Measurements from ENCODE around the gene B4GALNT2.
"Not testable (repeated sequence)": the region's sequence is repeated elsewhere in the genome, so short reads cannot be mapped to it uniquely, and the experiment has no call there.

B4GALNT2 gene

DNA sequence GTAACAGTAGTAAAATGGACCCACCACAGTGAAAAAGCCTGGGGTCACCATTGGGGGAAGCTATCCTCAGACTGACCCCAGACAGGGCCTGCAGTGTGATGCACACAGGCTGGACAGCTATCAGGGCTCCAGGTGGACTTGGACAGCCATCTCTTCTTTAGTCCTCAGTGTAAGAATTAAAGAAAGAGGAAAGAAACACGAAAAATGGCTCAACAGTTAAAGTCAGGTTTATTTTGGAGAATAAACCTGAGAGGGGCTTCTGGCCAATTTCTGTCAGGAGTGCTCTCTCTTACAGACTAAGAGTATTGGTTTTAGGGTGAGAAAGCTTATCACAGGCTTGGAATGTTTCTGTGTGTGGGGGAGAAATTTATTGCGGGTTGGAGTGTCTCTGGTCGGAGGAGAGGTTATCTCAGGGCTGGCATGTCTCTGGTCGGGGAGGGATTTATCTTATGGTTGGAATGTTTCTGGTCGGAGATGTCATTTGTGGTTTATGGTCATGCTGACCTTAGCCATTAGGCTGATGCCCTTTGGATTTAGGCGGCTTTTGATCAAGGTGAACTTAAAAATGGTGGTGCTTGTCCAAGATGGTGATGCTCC, 10.8 kb upstream of the B4GALNT2 start:
- DNase-seq (ENCODE audit: low read depth), result no peak

DNA sequence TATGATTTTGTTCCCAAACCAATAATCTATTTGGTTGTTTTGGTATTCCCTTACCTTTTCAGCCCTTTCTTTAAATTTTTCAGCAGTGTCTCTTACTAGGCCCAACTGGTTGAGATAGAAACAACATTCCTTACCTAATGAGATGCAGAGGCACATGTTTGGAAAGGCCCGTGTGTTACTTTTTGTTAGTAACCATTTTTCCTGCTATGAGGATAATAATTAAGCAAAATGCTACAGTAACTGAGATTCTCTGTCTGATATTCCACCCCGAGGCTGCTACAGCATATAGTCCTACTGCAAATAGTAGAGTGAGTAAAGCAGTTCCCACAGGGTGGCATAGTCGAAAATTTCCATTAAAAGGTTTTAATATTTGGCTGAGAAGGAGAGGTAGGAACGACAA, 10.0 kb upstream of the B4GALNT2 start:
- no peak for DNase-seq (ENCODE audit: low read depth)

DNA sequence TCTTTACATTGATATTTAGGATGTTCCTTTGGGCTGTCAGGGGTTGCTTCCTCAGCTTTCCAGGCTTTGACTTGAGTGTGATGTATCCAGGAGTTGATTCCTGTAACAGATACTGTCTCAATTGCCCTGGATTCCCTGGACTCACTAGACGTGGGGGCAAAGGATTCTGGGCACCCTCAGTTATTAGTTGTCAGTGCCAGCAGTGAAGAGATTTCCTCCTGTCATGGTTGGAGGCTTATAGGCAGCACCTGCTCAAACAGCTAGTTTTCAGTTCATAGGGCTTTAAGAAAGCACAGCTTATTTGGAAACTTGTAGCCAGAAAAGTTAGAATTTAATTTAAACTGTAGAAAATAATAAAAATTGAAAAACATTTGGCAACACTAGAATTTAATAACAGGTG, 9.5 kb upstream of the B4GALNT2 start:
- DNase-seq (ENCODE audit: low read depth), result no peak

DNA sequence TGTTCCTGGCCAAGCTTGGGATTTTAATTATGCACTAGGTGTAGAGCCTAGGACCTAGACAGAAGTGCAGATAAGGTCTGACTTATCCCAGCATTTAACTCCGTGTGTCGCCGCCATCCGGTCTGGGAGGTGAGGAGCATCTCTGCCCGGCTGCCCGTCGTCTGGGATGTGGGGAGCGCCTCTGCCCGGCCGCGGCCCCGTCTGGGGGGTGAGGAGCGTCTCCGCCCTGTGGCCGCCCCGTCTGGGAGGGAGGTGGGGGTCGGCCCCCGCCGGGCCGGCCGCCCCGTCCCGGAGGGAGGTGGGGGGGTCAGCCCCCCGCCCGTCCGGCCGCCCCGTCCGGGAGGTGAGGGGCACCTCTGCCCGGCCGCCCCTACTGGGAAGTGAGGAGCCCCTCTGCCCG, 7.1 kb upstream of the B4GALNT2 start:
- DNase-seq (ENCODE audit: low read depth), result no peak

DNA sequence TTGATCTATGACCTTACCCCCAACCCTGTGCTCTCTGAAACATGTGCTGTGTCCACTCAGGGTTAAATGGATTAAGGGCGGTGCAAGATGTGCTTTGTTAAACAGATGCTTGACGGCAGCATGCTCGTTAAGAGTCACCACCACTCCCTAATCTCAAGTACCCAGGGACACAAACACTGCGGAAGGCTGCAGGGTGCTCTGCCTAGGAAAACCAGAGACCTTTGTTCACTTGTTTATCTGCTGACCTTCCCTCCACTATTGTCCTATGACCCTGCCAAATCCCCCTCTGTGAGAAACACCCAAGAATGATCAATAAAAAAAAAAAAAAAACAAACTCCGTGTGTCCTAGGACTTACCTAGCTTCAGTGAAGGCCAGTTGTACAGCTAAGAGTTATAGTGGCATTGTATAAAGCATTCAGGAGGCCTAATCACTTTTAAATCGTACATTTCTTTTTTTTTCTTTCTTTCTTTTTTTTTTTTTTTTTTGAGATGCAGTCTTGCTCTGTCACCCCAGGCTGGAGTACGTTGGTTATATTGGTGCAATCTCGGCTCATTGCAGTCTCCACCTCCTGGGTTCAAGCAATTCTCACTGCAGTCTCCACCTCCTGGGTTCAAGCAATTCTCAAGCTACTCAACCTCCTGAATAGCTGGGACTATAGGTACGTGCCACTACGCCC, 6.2 kb upstream of the B4GALNT2 start:
- not testable (repeated sequence) for DNase-seq (ENCODE audit: low read depth)

DNA sequence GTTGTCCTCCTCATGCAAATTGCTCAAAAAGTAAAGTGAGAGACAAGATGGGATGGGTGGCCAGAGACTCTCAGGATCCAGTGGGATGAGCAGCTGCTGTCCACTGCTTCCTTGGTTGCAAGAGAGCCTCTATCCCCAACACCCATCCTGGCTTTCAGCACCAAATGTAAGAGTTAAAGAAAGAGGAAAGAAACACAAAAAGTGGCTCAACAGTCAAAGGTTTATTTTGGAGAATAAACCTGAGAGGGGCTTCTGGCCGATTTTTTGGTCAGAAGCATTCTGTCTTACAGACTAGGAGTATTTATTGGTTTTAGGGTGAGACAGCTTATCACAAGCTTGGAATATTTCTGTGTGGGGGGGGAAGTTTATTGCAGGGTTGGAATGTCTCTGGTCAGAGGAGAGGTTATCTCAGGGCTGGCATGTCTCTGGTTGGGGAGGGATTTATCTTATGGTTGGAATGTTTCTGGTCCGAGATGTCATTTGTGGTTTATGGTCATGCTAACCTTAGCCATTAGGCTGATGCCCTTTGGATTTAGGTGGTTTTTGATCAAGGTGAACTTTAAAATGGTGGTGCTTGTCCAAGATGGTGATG, 3.1 kb upstream of the B4GALNT2 start:
- not testable (repeated sequence) for DNase-seq (ENCODE audit: low read depth)

DNA sequence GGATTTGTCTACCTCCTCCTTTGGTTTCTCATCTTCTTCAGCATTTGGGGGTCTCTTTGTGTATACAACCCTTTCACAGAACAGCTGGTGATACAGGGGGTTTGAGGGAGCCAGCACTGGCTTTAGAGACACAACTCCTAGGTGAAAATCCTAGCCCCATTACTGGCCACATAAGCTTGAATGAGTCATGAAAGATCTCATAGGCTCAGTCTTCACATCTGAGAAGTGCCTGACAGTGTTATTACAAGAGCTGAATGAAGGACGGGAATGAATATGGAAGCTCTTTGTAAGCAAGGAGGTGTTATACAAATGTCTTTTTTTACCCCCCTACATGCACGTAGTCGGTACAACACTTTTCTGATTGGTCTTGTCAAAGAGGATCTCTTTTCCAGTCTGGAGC, 1.7 kb upstream of the B4GALNT2 start:
- DNase-seq (ENCODE audit: low read depth), result no peak

DNA sequence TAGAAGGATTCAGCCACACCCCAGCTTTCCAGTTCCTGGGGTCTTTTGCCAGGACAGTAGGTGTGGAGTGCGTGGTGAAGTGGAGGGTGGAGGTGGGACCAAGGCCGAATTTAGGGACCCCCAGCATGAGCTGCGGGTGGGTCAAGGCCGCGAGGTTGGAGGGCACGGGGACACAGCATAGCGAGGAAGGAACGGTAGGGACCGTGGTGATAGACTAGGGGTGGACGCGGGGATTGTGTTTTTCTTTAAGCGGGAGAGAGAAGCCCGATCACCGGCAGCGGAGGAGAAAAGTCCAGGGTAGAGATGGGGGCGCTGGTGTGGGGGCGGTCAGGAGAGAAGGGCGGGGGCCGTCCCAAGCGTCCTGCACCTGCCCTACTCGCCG, 261 bp upstream of the B4GALNT2 start:
- DNase-seq (ENCODE audit: low read depth), result no peak

DNA sequence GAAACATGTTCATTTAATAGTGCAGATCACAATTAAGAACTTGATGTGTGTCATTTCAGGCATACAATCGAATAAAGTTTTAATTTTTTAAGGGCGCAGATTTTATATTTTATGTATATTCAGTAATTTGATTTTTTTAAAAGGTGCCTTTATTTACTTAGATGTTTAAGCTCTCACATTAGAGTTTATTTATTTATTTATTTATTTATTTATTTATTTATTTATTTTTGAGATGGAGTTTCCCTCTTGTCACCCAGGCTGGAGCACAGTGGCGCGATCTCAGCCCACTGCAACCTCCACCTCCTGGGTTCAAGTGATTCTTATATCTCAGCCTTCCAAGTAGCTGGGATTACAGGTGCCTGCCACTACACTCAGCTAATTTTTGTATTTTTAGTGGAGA, 3.8 kb downstream of the B4GALNT2 start:
- no peak for DNase-seq (ENCODE audit: low read depth)

DNA sequence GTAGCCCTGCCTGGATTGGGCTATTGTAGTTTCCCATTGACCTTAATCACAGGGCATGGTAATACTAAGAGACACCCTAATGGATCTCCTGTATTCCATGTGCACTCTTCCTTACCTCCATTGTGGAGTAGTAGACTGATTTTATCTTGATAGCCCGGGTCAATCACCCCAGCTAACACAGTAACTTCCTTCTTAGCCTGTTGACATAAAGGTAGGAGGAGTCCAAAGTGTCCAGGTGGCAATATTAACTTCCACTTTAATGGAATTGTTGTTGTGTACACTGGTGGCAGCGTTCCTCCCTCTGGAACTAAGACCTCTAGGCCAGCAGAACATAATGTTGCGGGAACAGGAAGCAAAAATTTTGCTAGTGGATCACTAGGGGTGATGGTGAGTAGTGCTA, 13.1 kb downstream of the B4GALNT2 start:
- not testable (repeated sequence) for DNase-seq (ENCODE audit: low read depth)

DNA sequence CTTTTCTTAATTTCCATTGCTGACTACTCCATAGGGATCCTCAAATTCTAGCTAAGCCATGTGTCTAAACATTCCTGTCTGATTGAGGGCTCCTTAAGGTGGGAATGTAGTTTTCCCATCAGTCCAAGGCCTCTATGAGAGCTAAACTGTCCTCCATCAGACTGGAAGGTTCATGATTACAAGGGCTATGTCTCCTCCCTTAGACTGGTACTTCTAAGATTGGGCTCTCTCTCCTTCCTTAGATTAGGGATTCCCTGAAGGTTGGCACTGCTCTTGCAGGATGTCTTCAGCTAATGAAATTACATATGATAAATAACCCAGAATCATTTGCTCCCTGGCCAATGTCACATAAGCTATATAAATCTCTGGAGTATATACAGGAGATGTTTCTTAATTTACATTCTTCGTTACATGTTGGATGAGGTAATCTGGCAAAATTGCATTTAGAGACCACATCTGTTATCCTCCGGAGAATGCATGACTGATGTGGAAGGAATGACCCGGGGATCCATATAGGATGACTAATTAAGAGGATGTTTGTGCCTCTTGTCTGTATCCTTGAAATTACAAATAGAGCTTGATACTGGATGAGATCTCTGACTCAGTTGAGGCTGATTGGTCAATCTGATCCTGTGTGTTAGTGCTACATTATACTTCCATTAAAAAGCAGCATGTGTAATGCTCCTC, 14.2 kb downstream of the B4GALNT2 start:
- DNase-seq (ENCODE audit: low read depth), result peak; percentile 92

DNA sequence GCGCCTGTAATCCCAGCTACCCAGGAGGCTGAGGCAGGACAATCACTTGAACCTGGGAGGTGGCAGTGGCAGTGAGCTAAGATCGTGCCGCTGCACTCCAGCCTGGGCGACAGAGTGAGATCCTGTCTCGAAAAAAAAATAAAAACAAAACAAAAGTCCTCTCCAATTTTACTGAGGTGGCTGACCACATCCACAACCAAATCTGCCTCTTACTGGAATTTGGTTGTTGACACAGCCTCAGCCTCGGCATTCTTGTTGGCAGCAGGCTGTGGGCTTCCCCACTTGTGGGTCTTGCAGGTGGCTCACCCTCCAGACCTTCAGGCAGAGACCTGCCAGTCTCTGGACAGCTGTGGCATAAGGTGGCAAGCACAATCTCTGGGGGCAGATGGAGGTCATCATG, 15.6 kb downstream of the B4GALNT2 start:
- DNase-seq (ENCODE audit: low read depth), result no peak

DNA sequence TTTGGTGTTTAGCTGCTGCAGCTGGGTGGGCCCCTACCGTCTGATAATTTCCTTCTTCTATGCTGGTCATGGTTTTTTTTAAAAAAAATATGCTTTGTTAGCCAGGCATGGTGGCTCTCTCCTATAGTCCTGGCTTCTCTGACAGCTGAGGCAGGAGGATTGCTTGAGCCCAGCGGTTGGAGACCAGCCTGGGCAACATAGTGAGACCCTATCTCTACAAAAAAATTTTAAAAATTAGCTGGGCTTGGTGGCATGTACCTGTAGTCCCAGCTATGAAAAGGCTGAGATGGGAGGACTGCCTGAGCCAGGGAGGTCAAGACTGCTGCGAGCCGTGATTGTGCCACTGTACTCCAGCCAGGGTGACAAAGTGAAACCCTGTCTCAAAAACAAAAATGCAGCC, 19.4 kb downstream of the B4GALNT2 start:
- no peak for DNase-seq (ENCODE audit: low read depth)

DNA sequence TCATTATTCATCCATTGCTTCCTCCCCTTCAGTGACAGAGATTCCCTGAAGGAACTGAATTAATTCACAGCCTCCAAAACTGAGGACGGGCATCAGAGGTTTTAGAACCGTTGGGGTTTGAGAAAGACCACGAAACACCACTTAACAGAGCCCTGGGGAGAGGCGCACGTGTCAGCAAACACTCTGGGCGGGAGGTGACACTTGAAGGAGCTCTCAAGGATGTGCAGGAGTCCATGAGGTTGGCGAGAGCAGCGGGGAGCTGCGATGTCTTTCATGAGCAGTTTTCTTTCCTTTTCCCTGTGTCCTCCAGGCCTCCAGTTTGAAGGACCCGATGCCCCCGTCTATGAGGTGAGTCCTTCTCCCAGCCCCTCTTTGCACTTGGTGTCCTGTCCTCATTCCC, 23.7 kb downstream of the B4GALNT2 start:
- no peak for DNase-seq (ENCODE audit: low read depth)

DNA sequence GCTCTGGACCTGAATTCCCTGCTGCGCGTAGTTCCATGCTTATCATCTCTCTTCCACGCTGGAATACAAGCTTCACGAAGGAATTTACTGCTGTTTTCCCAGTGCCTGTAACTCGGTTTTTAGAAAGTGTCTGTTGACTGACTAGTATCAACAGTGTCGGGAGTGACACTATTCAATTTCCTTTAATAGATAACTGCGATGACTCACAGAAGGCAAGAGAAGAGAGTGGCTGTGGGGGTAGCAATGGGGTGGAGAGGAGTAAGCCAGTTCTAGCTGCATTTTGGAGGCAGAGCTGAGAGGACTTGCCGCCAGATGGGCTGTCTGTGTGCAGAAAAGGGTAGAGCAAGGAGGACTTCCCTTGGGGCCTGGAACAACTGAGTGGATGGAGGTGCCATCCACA, 25.2 kb downstream of the B4GALNT2 start:
- DNase-seq (ENCODE audit: low read depth), result no peak

DNA sequence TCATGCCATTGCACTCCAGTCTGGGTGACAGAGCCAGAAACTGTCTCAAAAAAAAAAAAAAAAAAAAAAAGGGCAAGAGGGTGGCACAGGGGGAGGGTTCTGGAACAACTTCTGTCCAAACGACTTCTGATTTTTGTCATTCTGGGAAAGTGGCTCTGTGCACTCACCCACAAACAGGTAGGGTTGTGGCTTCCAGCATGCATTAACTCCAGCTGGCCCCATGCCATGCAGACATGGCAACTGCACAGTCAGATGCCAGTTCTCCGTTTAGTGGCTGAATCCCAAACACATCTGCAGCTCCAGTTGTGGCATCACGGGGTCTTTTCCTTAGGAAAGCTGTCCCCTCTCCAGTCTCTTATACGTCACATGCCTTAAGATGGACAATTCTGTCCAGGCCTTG, 30.3 kb downstream of the B4GALNT2 start:
- DNase-seq (ENCODE audit: low read depth), result no peak

DNA sequence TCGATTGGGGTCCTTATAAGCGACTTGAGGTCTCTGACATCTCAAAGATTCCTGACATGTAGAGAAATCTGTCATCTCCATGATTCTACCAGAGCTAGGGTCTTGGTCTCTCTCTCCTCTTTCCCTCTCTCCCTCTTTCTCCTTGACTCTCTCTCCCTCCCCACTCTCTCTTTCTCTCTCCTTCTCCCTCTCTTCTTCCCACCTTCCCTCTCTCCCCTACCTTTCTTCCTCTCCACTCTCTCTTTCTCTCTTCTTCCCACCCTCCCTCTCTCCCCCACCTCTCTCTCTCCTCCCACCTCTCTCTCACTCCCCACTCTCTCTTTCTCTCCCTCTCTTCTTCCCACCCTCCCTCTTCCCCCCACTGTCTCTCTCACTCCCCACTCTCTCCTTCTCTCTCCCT, 32.6 kb downstream of the B4GALNT2 start:
- no peak for DNase-seq (ENCODE audit: low read depth)

DNA sequence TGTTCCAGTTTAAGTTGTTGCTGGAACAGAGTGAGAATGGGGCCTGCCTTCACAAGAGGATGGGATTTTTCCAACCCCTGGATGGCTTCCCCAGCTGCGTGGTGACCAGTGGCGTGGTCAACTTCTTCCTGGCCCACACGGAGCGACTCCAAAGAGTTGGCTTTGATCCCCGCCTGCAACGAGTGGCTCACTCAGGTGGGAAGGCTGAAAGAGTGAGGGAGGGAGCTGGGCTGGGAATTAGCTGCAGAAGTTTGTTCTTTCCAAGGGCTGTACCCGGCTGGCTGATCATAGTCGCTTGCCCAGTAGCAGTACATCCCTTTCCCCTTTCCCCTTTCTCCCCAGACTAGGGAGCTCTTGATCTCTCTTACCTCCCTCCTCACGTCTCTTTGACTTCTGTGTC, 36.1 kb downstream of the B4GALNT2 start:
- DNase-seq (ENCODE audit: low read depth), result no peak

DNA sequence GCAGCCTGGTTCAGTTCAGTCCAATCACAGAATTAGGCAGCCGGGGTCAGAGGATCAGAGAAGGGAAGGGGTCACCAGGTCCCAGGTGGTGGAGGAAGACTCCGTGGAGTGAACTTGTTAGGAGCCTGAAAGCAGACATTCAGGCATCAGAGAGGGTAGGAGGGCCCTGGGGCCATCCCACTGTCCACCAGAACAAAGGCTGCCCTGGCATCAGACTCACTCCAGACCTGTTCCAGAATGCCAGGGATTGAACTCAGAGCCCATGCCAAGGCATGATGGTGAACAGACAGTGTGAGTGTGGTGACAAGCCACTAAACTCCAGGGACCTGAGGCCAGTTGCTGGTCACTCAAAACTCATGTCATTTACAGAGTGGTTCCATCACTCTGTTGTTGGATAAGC, 37.6 kb downstream of the B4GALNT2 start:
- DNase-seq (ENCODE audit: low read depth), result no peak

DNA sequence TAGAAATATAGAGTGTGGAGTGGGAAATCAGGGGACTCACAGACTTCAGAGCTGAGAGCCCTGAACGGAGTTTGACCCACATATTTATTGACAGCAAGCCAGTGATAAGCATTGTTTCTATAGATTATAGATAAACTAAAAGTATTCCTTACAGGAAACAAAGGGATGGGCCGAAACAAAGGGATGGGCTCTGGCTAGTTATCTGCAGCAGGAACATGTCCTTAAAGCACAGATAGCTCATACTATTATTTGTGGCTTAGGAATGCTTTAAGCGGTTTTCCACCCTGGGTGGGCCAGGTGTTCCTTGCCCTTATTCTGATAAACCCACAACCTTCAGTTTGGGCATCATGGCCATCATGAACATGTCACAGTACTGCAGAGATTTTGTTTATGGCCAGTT, 38.1 kb downstream of the B4GALNT2 start:
- not testable (repeated sequence) for DNase-seq (ENCODE audit: low read depth)

DNA sequence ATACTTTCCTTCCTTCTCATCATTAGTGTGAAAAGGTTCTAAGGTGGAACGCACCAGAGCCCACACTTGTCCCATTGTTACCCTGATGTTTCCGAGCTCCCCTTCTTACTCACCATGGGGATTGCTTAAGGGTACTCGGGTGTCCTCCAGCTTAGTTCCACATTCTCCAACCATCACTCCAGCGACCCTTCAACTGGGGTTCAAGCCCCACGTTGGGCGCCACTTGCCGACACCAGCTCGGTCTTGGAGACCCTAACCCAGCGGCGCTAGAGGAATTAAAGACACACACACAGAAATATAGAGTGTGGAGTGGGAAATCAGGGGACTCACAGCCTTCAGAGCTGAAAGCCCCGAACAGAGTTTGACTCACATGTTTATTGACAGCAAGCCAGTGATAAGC, 43.4 kb downstream of the B4GALNT2 start:
- DNase-seq (ENCODE audit: low read depth), result not testable (repeated sequence)

DNA sequence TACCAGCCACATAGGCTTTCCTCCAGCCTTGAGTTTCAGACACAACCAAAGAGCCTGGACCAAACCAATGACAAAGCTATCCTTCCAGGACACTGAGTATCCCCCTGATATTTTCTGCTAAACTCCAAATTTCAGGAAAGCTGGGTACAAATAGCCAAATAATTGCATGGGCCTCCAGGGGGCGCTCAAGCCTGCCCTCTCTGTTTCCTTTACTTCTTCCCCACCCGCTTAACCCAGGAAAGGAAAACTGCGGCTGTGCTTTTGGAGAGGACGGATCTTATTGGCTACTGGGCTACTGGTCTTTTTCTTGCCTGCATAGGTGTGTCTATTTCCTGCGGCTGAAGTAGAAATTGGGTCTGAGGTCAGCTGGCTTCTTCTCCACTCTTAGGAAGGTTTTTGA, 47.7 kb downstream of the B4GALNT2 start:
- peak; percentile 27 for DNase-seq (ENCODE audit: low read depth)

DNA sequence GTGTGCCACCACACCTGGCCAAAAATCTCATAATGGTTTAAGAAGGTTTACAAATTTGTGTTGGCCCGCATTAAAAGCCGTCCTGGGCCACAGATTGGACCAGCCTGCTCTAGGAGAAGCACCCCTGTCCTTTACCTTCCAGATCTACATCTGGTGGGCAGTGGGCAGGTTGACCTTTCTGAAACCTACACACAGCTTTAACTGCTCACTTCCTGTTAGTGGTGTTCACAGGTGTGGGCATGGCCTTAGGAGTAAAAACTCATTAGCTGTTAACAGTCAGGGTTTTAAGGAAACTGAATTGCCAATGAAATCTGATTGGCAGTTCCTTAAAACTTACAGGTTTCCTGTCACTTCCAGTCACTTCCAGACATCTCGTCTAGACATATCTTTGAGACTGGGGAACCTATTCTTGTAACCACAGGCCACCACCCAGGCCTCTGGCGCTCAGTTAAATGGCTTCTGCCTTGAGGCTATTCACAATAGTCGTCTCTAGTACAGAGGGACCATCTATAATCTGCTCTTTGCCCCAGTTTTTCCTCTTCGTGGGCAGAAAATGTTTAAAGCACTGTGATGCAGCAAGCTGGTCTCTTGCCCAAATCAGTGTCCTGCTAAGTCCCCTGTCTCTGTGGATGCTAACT, 48.5 kb downstream of the B4GALNT2 start:
- DNase-seq (ENCODE audit: low read depth), result no peak

Measured in fibroblast of the conjunctiva (primary cell).